VCaP (cell line): ENCODE results near the gene NPPC.
A peak's percentile ranks its signal among the peaks of the same experiment; 100 is the strongest.

Experiments
- H3K27ac ChIP-seq: fragments of 450-650 bp; 2 replicates; pipeline ENCODE4 v1.5.1; 2017
- TF ChIP-seq, protein P1 (sequence below): fragments of 450-650 bp; conservative IDR thresholded peaks from 2 replicates; pipeline ENCODE4 v1.5.1; 2017; ENCODE audit warnings: mild to moderate bottlenecking, moderate library complexity

The NPPC gene

DNA sequence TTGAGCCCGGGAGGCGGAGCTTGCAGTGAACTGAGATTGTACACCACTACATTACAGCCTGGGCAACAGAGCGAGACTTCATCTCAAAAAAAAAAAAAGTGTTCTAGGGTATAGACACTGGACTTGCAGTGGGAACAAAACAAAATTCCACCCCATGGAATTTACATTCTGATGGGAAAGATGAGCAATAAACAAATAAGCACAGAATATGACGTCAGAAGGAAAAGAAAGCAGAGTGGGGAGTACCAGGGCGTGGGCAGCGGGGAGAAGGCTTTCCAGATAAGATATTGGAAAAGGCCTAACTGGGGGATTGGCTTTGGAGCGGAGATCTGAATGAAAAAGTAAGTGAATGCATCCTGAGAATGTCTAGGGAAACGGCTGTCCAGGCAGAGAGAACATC is 17.6 kb downstream of the NPPC start:
- TF ChIP-seq, protein P1, sequence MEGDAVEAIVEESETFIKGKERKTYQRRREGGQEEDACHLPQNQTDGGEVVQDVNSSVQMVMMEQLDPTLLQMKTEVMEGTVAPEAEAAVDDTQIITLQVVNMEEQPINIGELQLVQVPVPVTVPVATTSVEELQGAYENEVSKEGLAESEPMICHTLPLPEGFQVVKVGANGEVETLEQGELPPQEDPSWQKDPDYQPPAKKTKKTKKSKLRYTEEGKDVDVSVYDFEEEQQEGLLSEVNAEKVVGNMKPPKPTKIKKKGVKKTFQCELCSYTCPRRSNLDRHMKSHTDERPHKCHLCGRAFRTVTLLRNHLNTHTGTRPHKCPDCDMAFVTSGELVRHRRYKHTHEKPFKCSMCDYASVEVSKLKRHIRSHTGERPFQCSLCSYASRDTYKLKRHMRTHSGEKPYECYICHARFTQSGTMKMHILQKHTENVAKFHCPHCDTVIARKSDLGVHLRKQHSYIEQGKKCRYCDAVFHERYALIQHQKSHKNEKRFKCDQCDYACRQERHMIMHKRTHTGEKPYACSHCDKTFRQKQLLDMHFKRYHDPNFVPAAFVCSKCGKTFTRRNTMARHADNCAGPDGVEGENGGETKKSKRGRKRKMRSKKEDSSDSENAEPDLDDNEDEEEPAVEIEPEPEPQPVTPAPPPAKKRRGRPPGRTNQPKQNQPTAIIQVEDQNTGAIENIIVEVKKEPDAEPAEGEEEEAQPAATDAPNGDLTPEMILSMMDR, result no peak
- no peak overlapping the region for H3K27ac ChIP-seq

DNA sequence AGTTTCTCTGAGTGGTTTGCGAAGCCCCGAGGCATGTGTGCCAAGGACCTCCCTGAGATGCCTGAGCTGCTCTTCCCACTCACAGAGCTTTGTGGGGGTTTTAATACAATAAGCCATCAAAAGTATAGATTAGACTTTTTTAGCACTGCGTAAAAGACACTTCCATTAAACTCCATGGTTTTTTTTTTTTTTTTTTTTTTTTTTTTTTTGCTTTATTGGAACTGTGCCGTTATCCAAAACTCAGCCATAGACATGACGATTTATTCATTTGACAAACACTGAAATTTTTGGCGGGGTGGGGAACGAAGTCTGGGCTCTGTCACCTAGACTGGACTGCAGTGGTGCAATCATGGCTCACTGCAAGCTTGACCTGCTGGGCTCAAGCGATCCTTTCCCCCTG is 18.4 kb downstream of the NPPC start:
- TF ChIP-seq, protein P1, result no peak
- H3K27ac ChIP-seq, result no peak overlapping the region

DNA sequence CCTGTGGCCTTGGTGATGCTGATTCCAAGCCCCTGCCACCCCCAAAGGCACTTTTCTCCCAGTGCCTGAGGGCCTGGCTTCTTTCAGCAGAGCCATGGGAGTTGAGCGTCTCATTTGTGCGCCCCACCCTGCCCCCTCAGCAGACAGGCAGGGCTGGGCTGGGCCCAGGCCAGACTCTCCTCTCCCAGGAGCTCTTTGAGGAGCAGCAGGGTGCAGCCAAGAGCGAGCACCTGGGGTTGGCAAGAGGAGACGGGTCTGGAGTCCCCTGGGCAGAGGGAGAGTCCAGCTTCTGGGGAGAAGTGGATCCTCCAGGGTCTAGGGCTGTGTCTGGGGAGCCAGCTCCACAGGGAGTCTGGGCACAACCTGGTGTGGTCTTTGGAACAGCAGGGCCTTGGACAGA is 21.2 kb downstream of the NPPC start:
- H3K27ac ChIP-seq, result no peak overlapping the region
- TF ChIP-seq, protein P1, result no peak

DNA sequence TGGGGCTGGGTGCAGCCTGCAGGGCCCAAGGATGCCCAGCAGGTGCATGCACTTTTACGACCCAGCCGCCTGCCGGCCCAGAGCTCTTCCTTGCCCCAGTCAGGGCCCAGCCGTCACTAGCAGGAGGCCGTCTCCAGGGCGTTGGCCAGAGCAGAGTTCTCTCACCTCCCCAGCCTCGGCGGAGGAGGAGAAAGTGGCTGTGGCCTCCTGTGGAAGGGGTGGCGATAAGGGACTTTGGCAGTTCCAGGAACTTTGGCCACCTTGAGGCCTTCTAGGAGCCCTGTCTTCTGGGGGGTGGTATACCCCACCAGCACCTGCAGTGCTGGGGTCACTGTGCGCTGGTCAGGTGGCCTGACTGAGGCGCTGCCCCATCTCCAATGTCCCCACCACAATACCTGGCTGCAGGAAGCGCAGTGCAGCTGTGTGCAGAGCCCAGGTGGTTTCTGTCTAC is 22.0 kb downstream of the NPPC start:
- TF ChIP-seq, protein P1, result no peak; the same call in 1 of the 2 replicates
- H3K27ac ChIP-seq, result no peak overlapping the region

DNA sequence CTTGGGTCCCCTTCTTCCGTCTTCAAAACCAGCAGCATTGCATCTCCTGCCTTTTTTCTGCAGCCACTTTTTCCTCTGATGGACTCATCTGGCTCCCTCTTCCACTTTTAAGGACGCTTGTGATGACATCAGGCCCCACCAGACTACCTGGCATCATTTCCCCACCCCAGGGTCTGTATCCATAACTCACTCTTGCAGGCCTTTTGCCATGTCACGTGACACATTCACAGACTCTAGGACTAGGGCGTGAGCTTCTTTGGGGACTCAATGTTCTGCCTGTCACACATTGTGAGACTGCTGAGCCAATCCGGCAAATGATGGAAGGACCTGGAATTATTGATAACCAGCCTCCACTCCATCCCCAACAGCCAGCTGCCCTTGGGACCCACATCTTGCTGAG is 23.6 kb downstream of the NPPC start:
- TF ChIP-seq, protein P1, result no peak
- no peak overlapping the region for H3K27ac ChIP-seq

DNA sequence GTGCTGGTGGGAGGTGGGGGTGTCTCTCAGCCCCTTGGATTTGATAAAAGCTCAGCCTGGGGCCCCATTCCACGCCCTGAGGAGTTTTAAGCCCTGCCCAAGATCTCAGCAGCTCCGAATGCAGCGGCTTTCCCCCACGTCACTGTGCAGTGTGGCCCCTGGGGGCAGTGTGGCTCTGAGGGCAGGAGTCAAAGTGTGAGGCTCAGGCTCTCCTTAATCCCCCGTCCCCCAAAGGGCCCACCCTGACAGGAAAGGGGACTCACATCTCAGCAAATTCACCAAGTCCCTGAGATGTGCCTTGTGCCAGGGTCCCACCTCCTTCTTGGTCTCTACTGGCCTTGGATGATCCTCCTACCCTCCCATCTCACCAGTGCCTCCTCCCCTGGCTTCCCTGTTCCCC is 25.2 kb downstream of the NPPC start:
- no peak overlapping the region for H3K27ac ChIP-seq
- TF ChIP-seq, protein P1, result no peak

DNA sequence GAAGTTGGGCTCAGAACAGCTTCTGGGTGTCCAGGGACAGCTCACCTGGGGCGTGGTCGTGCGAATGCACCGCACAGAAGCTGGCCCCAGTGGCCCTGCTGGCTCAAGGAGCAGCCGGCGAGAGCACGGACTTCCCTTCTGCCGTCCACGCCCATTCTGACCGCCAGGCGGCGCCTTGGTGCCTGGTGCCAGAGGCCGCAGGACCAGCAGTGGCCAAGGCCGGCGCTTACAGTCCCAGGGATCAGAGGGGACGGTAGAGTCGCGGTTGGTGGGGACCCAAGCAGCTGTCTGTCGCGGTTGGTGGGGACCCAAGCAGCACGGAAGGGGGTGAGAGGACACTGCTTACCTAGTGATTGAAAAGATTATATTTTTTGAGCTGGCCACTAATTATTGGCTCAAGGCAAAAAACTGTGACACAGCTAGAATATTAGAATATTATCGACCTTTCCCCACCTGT is 25.7 kb downstream of the NPPC start:
- H3K27ac ChIP-seq, result no peak overlapping the region
- TF ChIP-seq, protein P1, result peak; percentile 71
